Amniotic stem cell (primary cell): ENCODE measurements around the gene FRS2.

Experiments
- DNase-seq: peaks from one replicate; lab custom pipeline; 2025; lab: John Stamatoyannopoulos, UW

Gene FRS2

GRCh38 chr12:69466867-69467266, 3.3 kb upstream of the FRS2 start:
- no peak for DNase-seq

- no peak for DNase-seq
Observed at GRCh38 chr12:69467366-69467765, 2.8 kb upstream of the FRS2 start.

GRCh38 chr12:69468237-69469026, 1.8 kb upstream of the FRS2 start:
- DNase-seq = no peak

- DNase-seq = no peak
Observed at GRCh38 chr12:69469854-69470188, 367 bp upstream of the FRS2 start.

- no peak for DNase-seq
Observed at GRCh38 chr12:69471076-69471430, 865 bp downstream of the FRS2 start.

DNA sequence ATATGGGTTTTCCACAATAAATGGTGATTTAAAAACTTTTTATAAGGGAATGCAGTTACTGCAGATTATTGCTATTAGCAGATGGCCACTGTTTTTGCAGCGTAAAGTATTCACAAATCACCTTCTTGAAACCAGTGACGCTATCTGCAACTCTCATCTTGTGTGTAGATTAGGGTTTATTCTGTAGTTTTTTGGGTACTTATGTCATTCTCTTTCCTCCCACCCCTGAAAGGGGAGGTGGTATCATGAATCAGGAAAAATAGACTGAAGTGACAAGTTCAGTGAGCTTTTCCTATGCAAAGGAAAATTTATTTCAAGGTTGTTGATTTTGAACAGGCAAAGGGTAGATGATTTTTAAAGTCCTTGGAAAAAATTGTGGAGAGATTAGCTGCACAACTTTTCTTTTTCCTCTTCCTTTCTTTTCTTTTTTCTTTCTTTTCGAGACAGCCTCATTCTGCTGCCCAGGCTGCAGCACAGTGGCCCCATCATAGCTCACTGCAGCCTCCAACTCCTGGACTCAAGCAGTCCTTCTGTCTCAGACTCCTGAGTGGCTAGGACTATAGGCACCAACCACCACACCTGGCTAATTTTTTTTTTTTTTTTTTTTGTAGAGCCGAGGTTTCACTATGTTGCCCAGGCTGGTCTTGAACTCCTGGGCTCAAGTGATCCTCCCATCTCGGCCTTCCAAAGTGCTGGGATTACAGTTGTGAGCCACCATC, 1.6 kb downstream of the FRS2 start:
- no peak for DNase-seq

GRCh38 chr12:69473262-69473661, 3.1 kb downstream of the FRS2 start:
- DNase-seq = no peak

GRCh38 chr12:69474456-69474855, 4.3 kb downstream of the FRS2 start:
- no peak for DNase-seq

- no peak for DNase-seq
Observed at GRCh38 chr12:69475237-69475975, 5.2 kb downstream of the FRS2 start.

DNA sequence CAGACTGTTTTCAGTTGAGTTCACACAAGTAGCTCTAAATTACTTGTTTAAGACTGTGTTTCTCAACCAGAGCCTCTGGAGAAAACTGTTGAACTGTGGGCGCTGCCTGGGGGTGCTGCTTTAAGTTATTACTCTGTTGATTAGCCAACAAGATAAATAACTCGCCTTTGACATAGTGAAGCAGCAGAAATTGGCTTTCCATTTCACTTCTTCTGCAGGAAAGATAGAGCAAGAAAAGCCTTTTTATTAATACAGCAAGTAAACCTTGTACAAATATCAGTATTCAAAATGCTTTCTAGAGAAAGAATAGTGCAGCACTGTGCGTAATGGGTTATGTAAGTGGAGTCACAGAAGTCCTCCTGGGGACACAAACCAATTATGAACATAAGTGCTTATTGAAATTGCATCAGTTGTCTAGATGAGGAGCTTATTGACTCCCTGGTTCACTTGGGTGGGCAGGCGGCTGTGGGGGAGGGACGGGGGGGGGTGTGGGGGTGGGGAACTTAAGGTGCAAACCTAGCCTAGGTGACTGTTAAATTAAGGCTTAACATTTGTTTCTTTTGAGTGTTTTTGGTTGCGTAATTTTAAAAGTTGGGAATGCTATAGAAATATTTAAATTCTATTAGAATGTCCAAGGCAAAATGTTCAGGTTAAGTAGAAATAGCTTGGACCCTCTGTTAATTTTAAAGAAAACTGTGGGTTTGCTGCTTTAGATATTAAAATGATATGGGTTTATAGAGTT, 6.3 kb downstream of the FRS2 start:
- no peak for DNase-seq

DNA sequence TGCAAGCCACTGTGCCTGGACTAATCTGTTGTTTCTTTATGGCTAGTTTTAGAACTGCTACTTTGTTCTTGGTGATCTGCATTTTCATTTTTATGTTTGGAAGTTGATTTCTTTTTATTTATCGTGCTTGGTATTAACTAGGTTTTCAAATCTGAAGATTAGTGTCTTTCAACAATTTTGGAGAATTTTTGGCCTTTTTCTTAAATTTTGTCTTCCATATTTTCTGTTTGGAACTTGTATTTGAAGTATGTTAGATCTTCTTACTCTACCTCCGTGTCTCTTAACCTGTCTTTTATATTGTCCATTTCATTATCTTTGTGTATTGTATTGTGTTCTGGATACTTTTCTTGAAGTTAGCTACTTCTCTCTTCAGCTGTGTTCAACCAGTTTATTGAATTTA, 9.5 kb downstream of the FRS2 start:
- DNase-seq = no peak

DNA sequence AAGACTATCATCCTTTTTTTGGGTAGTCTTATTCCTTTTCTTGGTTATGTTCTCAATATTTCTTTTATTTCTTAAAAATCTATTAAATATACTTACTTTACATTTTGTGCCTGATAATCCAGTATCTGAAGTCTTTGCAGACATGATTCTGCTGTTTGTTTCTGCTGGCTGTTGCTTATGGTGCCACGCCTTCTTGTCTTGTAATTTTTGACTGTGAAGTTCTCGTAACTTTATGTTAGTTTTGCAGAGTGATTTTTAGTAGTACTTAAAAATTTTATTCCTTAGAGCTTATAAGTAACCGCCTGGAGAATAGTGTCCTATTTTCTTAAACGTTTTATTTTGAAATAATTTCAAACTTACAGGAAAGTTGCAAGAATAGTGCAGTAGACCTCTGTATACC, 10.5 kb downstream of the FRS2 start:
- DNase-seq = no peak

DNA sequence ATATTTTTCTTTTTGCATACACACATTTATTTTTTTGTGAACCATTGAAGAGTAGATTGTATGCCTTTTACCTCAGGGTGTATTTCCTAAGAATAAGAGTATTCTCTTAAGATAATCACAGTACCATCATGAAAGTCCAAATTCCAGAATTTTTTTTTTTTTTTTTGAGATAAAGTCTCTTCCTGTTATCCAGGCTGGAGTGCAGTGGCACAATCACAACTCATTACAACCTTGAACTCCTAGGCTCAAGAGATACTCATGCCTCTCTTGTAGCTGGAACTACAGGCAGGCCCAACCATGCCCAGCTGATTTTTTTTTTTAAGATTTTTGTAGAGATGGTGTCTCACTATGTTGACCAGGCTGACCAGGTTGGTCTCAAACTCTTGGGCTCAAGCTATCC, 10.9 kb downstream of the FRS2 start:
- no peak for DNase-seq

DNA sequence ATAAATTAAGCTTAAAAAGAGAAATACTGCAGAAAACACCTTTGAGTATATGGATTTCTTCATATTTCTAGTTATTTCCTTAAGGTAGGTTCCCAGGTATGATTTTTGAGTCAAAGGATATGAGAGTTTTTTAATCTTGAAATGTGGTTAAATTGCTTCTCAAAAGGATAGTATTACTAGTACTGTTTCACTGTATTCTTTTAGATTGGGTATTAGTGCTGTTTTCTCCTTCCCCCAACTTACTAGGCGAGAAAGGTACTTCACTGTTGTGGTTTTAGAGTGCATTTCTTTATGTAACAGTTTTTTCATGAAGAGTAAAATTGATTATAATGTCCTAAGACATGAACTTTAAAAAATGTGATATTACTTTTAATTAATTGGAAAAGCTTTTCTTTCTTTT, 13.5 kb downstream of the FRS2 start:
- no peak for DNase-seq

DNA sequence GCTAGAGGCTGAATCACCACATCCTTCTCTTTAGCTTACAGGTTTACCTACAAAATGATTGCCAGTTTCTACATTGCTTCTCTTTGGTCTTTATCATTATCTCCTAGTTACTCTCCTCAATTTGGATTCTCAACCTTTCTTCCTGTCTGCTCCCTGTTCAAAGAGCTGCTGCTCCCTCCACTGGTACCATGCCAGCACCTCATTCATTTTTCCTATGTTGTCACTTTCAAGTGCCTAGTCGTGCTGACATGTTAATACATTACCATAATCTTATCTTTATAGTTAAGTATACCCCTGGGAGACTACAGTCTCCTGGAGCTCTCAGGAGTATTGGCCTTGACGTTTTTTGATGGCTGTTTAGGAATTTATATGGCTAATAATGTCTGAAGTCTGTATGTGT, 14.2 kb downstream of the FRS2 start:
- DNase-seq = no peak

- no peak for DNase-seq
Observed at GRCh38 chr12:69490920-69491643, 20.9 kb downstream of the FRS2 start.

DNA sequence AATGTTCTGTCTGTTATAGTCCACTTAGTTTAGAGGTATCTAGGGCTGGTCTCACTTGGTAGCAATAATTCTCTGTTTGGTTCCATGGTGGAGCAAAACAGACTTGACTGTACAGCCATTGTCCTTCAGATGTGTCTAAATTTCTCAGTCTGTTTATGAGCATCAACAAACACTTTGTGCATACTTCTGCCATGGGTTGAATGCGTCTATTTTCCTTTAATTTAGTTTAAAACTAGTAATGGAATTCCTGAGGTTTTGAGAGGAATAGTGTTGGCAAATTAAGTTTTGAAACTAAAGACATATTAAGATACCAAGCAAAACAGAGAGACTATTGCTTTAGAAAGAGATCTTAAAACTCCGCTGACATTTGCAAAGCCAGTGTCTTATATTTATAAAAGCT, 22.6 kb downstream of the FRS2 start:
- no peak for DNase-seq

DNA sequence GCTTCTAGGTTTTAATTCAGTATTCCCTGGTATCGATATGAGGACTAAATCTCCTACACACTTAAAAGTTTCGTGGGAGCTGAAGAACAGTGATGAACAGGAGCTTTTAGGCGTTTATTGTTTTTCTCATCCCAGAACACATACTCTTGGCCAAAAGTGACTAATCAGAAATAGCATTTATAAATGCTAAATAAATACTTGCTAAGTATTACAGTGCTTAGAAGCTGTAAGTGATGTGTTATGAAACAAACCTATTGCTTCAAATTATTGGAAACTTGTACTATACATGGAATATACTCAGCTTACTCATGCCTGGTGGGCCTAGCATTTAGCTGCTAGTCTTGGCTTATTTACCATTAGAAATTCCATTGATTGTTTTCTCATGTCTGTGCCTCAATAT, 24.9 kb downstream of the FRS2 start:
- no peak for DNase-seq

DNA sequence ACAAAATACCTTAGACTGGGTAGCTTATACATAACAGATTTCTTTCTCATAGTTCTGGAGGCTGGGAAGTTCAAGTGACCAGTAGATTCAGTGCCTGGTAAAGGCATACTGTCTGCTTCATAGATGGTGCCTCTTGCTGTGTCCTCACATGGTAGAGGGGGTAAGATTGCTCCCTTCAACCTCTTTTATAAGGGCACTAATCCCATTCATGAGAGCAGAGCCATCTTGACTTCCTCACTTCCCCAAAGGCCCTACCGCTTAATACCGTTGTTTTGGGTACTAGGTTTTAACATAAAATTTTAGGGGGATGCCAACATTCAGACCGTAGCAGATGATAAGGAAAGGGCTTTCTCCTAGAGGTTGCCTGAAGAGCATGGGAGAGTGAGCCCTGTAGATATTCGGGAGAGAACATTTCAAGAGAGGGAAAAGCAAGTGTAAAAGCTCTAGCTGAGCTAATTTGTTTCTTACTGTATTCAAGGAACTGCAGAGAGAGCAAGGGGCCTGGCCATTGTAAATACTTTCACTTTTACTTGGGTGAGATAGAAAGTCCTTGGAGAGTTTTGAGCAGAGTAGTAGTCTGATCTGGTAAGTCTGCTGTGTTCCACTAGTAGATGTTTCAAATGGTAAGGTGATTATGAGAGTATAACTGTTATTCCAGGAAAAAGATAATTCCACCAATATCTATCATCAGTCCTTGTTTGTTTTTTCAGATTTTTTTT, 27.3 kb downstream of the FRS2 start:
- DNase-seq = no peak

GRCh38 chr12:69500631-69501030, 30.4 kb downstream of the FRS2 start:
- DNase-seq = no peak
